ENCODE measurements around the gene PPP2R2D. TPM values are rescaled to one million over a fixed set of nuclear protein-coding genes. Genes with fewer than 3 reads are reported as not detected.

Gene PPP2R2D
- total RNA-seq, 2 experiments from 2014 or later, result 32.6 to 32.9 TPM

GRCh38 chr10:131860311-131860710 lies 40.5 kb upstream of the PPP2R2D start:
- H3K4me1 Mint-ChIP-seq (ENCODE audit: low read depth), result no peaks in the 10 kb centered on the region
- H3K4me3 Mint-ChIP-seq, result no peak overlapping the region
- Histone ChIP-seq H3K9me3 (ENCODE audit: control insufficient read depth in 1 of 2, insufficient read depth in 1 of 2, low read length in 2 of 2) (peaks cover 0 to 7% of the 10 kb centered on the region in 2 experiments), H3K36me3 (ENCODE audit: insufficient read depth, low read length) (no peaks in the 10 kb centered on the region), H3K27ac (ENCODE audit: low read depth in 1 of 2, low read length in 2 of 2) (no peak overlapping the region), H3K4me1 (ENCODE audit: insufficient read depth, low read length) (no peaks in the 10 kb centered on the region), H3K4me3 (ENCODE audit: low read length) (no peak overlapping the region), H3K27me3 (ENCODE audit: control insufficient read depth in 1 of 2, insufficient read depth in 2 of 2, low read length in 2 of 2) (peaks cover 0 to 2% of the 10 kb centered on the region in 2 experiments)
- ChIA-PET CTCF (no interaction called here), POLR2A (no interaction called here)
- H3K27ac Mint-ChIP-seq, result no peak overlapping the region
- intact Hi-C loops (cut with DNase I, micrococcal nuclease), result no loop called here
- no peaks in the 10 kb centered on the region for H3K36me3 Mint-ChIP-seq (ENCODE audit: low read depth)
- H3K9me3 Mint-ChIP-seq, result no peaks in the 10 kb centered on the region
- H3K27me3 Mint-ChIP-seq, result peaks cover 24% of the 10 kb centered on the region
- no peak for TF ChIP-seq CTCF (IDR thresholded peaks at IDR 0.05)
- ATAC-seq (ENCODE audit: poor library complexity), result no peak
- DNase-seq, result no peak

GRCh38 chr10:131860806-131861440 lies 39.9 kb upstream of the PPP2R2D start:
- no peak overlapping the region for H3K27ac Mint-ChIP-seq
- H3K4me1 Mint-ChIP-seq (ENCODE audit: low read depth), result no peaks in the 10 kb centered on the region
- peaks cover 0 to 3% of the 10 kb centered on the region in 2 experiments for H3K9me3 ChIP-seq (ENCODE audit: control insufficient read depth in 1 of 2, insufficient read depth in 1 of 2, low read length in 2 of 2)
- H3K27me3 ChIP-seq (ENCODE audit: control insufficient read depth in 1 of 2, insufficient read depth in 2 of 2, low read length in 2 of 2), result peaks cover 0 to 2% of the 10 kb centered on the region in 2 experiments
- H3K36me3 ChIP-seq (ENCODE audit: insufficient read depth, low read length), result no peaks in the 10 kb centered on the region
- H3K4me3 Mint-ChIP-seq, result no peak overlapping the region
- H3K4me3 ChIP-seq (ENCODE audit: low read length), result no peak overlapping the region
- H3K9me3 Mint-ChIP-seq, result no peaks in the 10 kb centered on the region
- DNase-seq (no peak), ATAC-seq (ENCODE audit: poor library complexity) (no peak)
- TF ChIP-seq CTCF (IDR thresholded peaks at IDR 0.05), result no peak
- H3K27ac ChIP-seq (ENCODE audit: low read depth in 1 of 2, low read length in 2 of 2), result no peak overlapping the region
- H3K36me3 Mint-ChIP-seq (ENCODE audit: low read depth), result no peaks in the 10 kb centered on the region
- ChIA-PET CTCF (no interaction called here), POLR2A (no interaction called here)
- intact Hi-C loops (cut with DNase I, micrococcal nuclease), result no loop called here
- H3K27me3 Mint-ChIP-seq, result peaks cover 19% of the 10 kb centered on the region
- H3K4me1 ChIP-seq (ENCODE audit: insufficient read depth, low read length), result no peaks in the 10 kb centered on the region

GRCh38 chr10:131862548-131862947 lies 38.3 kb upstream of the PPP2R2D start:
- Mint-ChIP-seq H3K9me3 (no peaks in the 10 kb centered on the region), H3K4me1 (ENCODE audit: low read depth) (no peaks in the 10 kb centered on the region), H3K36me3 (ENCODE audit: low read depth) (no peaks in the 10 kb centered on the region), H3K4me3 (no peak overlapping the region), H3K27ac (no peak overlapping the region), H3K27me3 (peaks cover 25% of the 10 kb centered on the region)
- Histone ChIP-seq H3K4me1 (ENCODE audit: insufficient read depth, low read length) (no peaks in the 10 kb centered on the region), H3K27me3 (ENCODE audit: control insufficient read depth in 1 of 2, insufficient read depth in 2 of 2, low read length in 2 of 2) (peaks cover 0 to 2% of the 10 kb centered on the region in 2 experiments), H3K4me3 (ENCODE audit: low read length) (no peak overlapping the region), H3K36me3 (ENCODE audit: insufficient read depth, low read length) (no peaks in the 10 kb centered on the region), H3K9me3 (ENCODE audit: control insufficient read depth in 1 of 2, insufficient read depth in 1 of 2, low read length in 2 of 2) (no peaks in the 10 kb centered on the region), H3K27ac (ENCODE audit: low read depth in 1 of 2, low read length in 2 of 2) (no peak overlapping the region)
- ChIA-PET CTCF (no interaction called here), POLR2A (no interaction called here)
- no peak for TF ChIP-seq CTCF (IDR thresholded peaks at IDR 0.05)
- DNase-seq (no peak), ATAC-seq (ENCODE audit: poor library complexity) (no peak)
- intact Hi-C loops (cut with DNase I, micrococcal nuclease), result no loop called here

All from CD4-positive, alpha-beta T cell (primary cell).